Heart right ventricle (tissue), 16 donors: Measurements from ENCODE around the gene ELMO1. TPM values are rescaled to one million over a fixed set of nuclear protein-coding genes. Genes with fewer than 3 reads are reported as not detected.

ENCODE experiments used
- ATAC-seq, 8 donors: fragments of 200-7000 bp; cut with Tn5 transposase; one replicate each; pipeline ENCODE4 v1.9.1; 2020; ENCODE audit warnings: mild to moderate bottlenecking in 8 of 8, moderate library complexity in 8 of 8, moderate number of reproducible peaks in 1 of 8
- DNase-seq, 2 donors: peaks; one replicate each; pipeline ENCODE4 v3.0.0-alpha.2; 2020
- H3K27ac ChIP-seq, 10 donors: fragments of 200-600 bp; sonication (generic) in 2 of 10; one replicate each; pipeline versions ENCODE4 v1.5.0 to v1.8.0; 2020 to 2022; ENCODE audit warnings: mild to moderate bottlenecking in 3 of 10
- H3K27me3 ChIP-seq, 7 donors: fragments of 200-600 bp; one replicate each; pipeline ENCODE4 v1.8.0; 2021 to 2022; ENCODE audit warnings: mild to moderate bottlenecking in 2 of 7
- H3K36me3 ChIP-seq, 9 donors: fragments of 200-600 bp; sonication (generic) in 1 of 9; one replicate each; pipeline versions ENCODE4 v1.5.0 to v1.8.0; 2020 to 2022; ENCODE audit warnings: mild to moderate bottlenecking in 2 of 9
- H3K4me1 ChIP-seq, 9 donors: fragments of 200-600 bp; sonication (generic) in 1 of 9; one replicate each; pipeline versions ENCODE4 v1.5.0 to v1.8.0; 2020 to 2022; ENCODE audit warnings: mild to moderate bottlenecking in 4 of 9
- H3K4me3 ChIP-seq, 10 donors: fragments of 200-600 bp; sonication (generic) in 2 of 10; one replicate each; pipeline versions ENCODE4 v1.5.0 to v1.8.0; 2020 to 2022; ENCODE audit warnings: mild to moderate bottlenecking in 7 of 10, moderate library complexity in 2 of 10
- H3K9me3 ChIP-seq, 11 donors: fragments of 200-600 bp in 10 of 11; sonication (generic) in 2 of 11; one replicate each; pipeline versions ENCODE4 v1.5.0 to v1.8.0; 2013 to 2022; ENCODE audit warnings: mild to moderate bottlenecking in 2 of 11, control low read depth in 1 of 11, moderate library complexity in 1 of 11
- WGBS, 2 donors: extraction: QIAGEN DNeasy Blood & Tissue Kit; methylation state at CpG; one replicate each; pipeline ENCODE4 v1.1.7; 2013; ENCODE audit warnings: inconsistent platforms in 1 of 2; 5-methylcytosine and 5-hydroxymethylcytosine counted together
- intact Hi-C, 10 donors: fragments of 100-400 bp; cut with DNase I; formaldehyde crosslinking; loops; one replicate each; pipeline versions ENCODE4 v1.11.1 to v1.14.2; 2022
- polyA plus RNA-seq, 2 donors: library from polyadenylated mRNA; stranded (reverse); fragments of 200-250 nt; gene quantifications; one replicate each; pipeline ENCODE4 v1.2.3, GENCODE V29; 2013
- total RNA-seq, 10 donors: library from RNA; stranded (reverse); fragmentation: NEBNext Ultra II Directional in 3 of 10; extraction: Animal tissue kit (Norgen Biotek cat#: 25700) in 3 of 10; gene quantifications; one replicate each; pipeline versions ENCODE4 v1.2.1 to v1.2.4, GENCODE V29; 2021 to 2023
- TF ChIP-seq, protein P1 (sequence below), 9 donors: fragments of 200-600 bp; sonication (generic) in 2 of 9; IDR thresholded peaks; one replicate each; pipeline versions ENCODE4 v1.5.0 to v1.8.0; 2021 to 2022; ENCODE audit warnings: antibody characterized with exemption in 9 of 9, mild to moderate bottlenecking in 5 of 9, moderate library complexity in 1 of 9
- donor health status: Arrhythmogenic right ventricular cardiomyopathy.
- donor health status: ischemic (EF 13 %, LVEDD 7.1; RV severe dilation, severe dysfunction).
- donor health status: healthy with polysubstance abuse.
- donor health status: DM: no; HTN: yes; CAD: no.
- donor health status: DM: no; HTN: no; CAD: no.
- donor health status: ischemic (EF 25% LVEDD 6.9; RV normal size, moderate dysfunction).
- donor health status: ischemic (EF 25% LVEDD 5.7; RV mildly dilated, moderate dysfunction).
- donor health status: healthy.
- donor health status: DM: yes; HTN: yes; CAD: no.
- donor health status: Ischemic cardiomyopathy.
- donor health status: ischemic (EF 35%, LVEDD 5.7; RV mildly dilated, moderate dysfunction).
- donor health status: nonischemic (EF 11% LVEDD 7.7; RV severe dilation, severe dysfunction).
- donor health status: DM: yes; HTN: yes; CAD: no.
- donor health status: PGD.
- donor health status: ischemic (EF 29% LVEDD 5.4; RV normal size, mild dysfunction).
- donor health status: nonischemic (EF 23%, LVEDD 6.1; RV moderate dilation, normal function).

ELMO1 gene
- total and polyA plus RNA-seq, 12 donors: 8.5 to 18.0 (median 13.9) TPM

DNA sequence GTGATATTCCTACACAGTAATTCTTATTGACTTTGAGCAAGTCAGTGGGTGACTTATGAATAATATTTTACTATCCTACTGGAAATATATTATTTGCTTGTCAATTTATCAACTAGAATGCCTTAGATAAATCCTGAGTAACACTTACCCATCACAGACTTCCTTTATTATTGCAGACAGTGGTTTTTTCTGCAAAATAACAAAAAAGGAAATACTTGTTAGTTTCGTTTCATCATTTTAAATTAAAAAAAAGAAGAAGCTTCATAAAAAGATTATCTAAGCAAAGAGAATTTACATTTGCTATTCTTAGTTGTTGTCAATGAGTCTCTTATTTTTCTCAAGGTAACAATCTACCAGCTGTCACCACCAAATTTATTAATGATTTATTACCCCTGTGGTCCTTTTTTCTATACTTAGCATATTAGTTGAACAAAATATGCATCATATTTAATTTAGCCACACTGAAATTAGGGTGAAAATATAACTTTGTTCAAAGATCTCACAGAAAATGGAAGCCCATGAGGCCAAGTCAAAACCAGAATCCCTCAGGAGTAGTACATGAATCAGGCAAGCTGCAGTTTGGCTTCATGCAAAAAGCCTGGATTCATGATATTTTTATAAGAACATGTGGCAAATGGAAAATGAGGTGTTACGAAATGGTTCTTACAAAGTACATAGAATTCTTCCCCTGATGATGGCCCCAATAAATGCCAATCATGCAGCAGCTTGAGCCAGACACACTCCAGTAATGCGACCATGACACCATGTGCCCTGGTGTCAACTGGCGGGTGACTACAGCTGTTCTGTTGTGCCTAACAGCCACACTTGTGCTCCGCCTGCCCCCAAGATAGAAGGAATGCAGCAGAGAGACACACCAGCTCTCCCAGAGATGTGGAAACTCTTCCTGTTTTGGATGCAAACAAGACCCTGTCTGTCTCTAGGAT is 132.6 kb downstream of the ELMO1 start:
- DNase-seq (no peak), ATAC-seq (peak in 3 of 8 donors; percentile 45 to 63 (median 45))
- TF ChIP-seq, protein P1, sequence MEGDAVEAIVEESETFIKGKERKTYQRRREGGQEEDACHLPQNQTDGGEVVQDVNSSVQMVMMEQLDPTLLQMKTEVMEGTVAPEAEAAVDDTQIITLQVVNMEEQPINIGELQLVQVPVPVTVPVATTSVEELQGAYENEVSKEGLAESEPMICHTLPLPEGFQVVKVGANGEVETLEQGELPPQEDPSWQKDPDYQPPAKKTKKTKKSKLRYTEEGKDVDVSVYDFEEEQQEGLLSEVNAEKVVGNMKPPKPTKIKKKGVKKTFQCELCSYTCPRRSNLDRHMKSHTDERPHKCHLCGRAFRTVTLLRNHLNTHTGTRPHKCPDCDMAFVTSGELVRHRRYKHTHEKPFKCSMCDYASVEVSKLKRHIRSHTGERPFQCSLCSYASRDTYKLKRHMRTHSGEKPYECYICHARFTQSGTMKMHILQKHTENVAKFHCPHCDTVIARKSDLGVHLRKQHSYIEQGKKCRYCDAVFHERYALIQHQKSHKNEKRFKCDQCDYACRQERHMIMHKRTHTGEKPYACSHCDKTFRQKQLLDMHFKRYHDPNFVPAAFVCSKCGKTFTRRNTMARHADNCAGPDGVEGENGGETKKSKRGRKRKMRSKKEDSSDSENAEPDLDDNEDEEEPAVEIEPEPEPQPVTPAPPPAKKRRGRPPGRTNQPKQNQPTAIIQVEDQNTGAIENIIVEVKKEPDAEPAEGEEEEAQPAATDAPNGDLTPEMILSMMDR (IDR thresholded peaks at IDR 0.05): no peak
- intact Hi-C loops: no loop called here
- Histone ChIP-seq H3K4me1 (peaks cover 0 to 51% (median 0%) of the 10 kb centered on the region in 9 donors), H3K27me3 (no peaks in the 10 kb centered on the region), H3K4me3 (no peak overlapping the region), H3K9me3 (no peaks in the 10 kb centered on the region), H3K36me3 (peaks cover 0 to 27% (median 0%) of the 10 kb centered on the region in 9 donors), H3K27ac (peak overlapping the region in 2 of 10 donors; percentile 25 to 65)
- 85 to 86% methylated on average over 5 of the region's 5 CpGs for WGBS, 2 donors

DNA sequence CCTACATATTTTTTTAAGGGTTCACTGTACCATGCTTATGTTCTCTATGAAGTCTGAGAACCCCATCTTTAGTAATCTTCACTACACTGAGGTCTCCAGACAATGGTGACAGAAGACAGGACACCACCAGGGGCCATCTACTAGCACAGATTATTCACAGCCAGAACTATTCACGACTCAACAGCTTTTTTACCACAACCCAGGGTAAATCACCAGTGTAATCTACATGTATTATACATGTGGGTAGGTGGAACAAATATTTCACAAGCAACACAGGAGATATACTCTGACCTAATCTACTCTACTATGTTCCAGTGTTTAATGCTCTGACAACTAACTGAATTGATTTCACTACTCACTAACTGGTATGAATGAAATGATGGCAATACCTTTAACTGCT is 136.1 kb downstream of the ELMO1 start:
- WGBS, 2 donors: 86 to 89% methylated on average over 1 of the region's 1 CpG

DNA sequence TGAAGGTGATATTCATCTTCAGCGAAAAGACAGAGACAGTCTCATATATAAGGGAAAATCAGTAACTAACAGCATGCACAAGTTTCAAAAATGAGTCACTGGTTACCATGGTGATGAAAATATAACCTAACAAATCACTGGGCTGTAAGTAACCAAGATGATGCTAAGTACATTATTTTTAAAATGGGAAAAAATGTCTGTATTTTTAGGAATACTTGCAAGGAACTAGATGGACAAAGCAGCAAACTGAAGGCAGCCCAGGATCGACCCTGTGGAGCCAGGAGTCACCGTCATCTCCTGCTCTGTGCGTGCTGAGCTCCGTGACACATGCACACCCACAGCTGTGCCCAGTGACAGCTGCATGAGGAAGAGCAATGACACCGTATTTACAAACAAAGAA is 137.3 kb downstream of the ELMO1 start:
- DNase-seq (no peak), ATAC-seq (peak in 4 of 8 donors; percentile 37 to 61 (median 54))
- intact Hi-C loops: no loop called here
- peak overlapping the region in 1 of 10 donors; percentile 75 for H3K27ac ChIP-seq
- no peaks in the 10 kb centered on the region for H3K27me3 ChIP-seq
- 68 to 77% methylated on average over 6 of the region's 6 CpGs for WGBS, 2 donors
- TF ChIP-seq, protein P1 (IDR thresholded peaks at IDR 0.05): no peak
- no peaks in the 10 kb centered on the region for H3K9me3 ChIP-seq
- no peak overlapping the region for H3K4me3 ChIP-seq
- peaks cover 0 to 47% (median 0%) of the 10 kb centered on the region in 9 donors for H3K4me1 ChIP-seq
- peaks cover 0 to 32% (median 0%) of the 10 kb centered on the region in 9 donors for H3K36me3 ChIP-seq

More for the DNA sequence above, 136.1 kb downstream of the ELMO1 start:
- Histone ChIP-seq H3K4me1 (peaks cover 0 to 56% (median 0%) of the 10 kb centered on the region in 9 donors), H3K27ac (no peak overlapping the region), H3K36me3 (peaks cover 0 to 28% (median 0%) of the 10 kb centered on the region in 9 donors), H3K4me3 (no peak overlapping the region), H3K9me3 (no peaks in the 10 kb centered on the region), H3K27me3 (no peaks in the 10 kb centered on the region)
- DNase-seq (no peak), ATAC-seq (no peak)
- intact Hi-C loops: no loop called here
- TF ChIP-seq, protein P1 (IDR thresholded peaks at IDR 0.05): no peak

DNA sequence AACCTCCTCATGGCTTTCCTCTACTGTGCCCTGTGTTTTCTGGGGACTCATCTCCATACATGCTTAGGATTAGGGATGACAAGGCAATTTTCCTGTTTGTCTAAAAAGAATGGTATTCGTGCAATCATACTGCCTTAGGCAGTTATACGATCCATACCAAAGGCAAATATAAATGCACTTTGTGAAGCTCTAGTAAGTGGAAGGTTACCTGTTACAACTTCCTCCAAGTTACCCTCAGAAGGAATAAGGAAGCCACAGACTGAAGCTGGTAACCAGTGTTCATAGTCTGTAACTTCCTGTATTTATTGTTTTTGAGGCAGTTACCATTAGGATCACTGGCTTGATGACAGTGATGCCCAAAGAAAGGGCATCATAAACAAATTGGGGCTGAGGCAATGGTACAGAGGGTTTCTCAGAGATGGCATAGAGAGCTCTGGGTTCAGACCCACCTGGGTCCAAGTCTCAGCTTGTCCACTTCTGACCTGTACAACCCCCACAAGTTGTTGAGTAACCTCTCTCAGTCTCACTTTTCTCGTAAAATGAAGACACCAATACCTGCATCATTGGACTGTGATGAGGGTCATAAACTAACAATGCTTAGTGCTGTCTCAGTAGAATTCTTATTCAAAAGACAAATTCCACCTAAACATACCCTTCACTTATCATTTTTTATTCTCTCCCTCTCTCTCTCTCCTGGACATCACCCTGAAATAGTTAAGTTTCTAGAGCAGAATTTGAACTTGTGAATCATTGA is 138.2 kb downstream of the ELMO1 start:
- Histone ChIP-seq H3K27ac (peak overlapping the region in 1 of 10 donors; percentile 75), H3K36me3 (peaks cover 0 to 32% (median 0%) of the 10 kb centered on the region in 9 donors), H3K4me3 (no peak overlapping the region), H3K27me3 (no peaks in the 10 kb centered on the region), H3K4me1 (peaks cover 0 to 39% (median 0%) of the 10 kb centered on the region in 9 donors), H3K9me3 (no peaks in the 10 kb centered on the region)
- DNase-seq: no peak
- TF ChIP-seq, protein P1 (IDR thresholded peaks at IDR 0.05): no peak
- intact Hi-C loops: no loop called here
- WGBS, 2 donors: 72 to 94% methylated on average over 3 of the region's 3 CpGs
- ATAC-seq: peak in 4 of 8 donors; percentile 28 to 53 (median 40)
